ENCODE data around the gene ASB15.

- TF ChIP-seq POLR2A (IDR thresholded peaks at IDR 0.05) (no peak), CTCF (IDR thresholded peaks at IDR 0.05) (no peak)
Measured at GRCh38 chr7:123656544-123657303, 55.1 kb downstream of the ASB15 start.
